HepG2 (cell line): ENCODE results near the gene CKS1B. TPM values are rescaled to one million over a fixed set of nuclear protein-coding genes. Genes with fewer than 3 reads are reported as not detected.

Experiments
- CBFB ChIP-seq: sonication (generic); formaldehyde crosslinking; IDR thresholded peaks from 2 replicates; pipeline ENCODE4 v1.4.0; 2020; ENCODE audit warnings: missing genetic modification reagents
- MXD4 ChIP-seq: IDR thresholded peaks from 2 replicates; pipeline ENCODE4 v1.6.1; 2016; ENCODE audit warnings: mild to moderate bottlenecking, missing biosample characterization, missing genetic modification reagents
- RELA ChIP-seq: sonication (generic); formaldehyde crosslinking; IDR thresholded peaks from 2 replicates; pipeline ENCODE4 v1.4.0; 2020; ENCODE audit warnings: missing genetic modification reagents
- ZFX ChIP-seq: sonication (generic); formaldehyde crosslinking; IDR thresholded peaks from 2 replicates; pipeline ENCODE4 v1.4.0; 2020; ENCODE audit warnings: mild to moderate bottlenecking, low read depth, missing genetic modification reagents, moderate library complexity
- ZFYVE20 ChIP-seq: sonication (generic); formaldehyde crosslinking; IDR thresholded peaks from 2 replicates; pipeline ENCODE4 v1.8.0; 2023; ENCODE audit warnings: low read depth, mild to moderate bottlenecking, moderate library complexity, missing genetic modification reagents, borderline replicate concordance
- ZNF121 ChIP-seq: sonication (generic); formaldehyde crosslinking; IDR thresholded peaks from 2 replicates; pipeline ENCODE4 v1.5.0; 2020; ENCODE audit warnings: mild to moderate bottlenecking, missing genetic modification reagents
- ZNF547 ChIP-seq: sonication (generic); formaldehyde crosslinking; IDR thresholded peaks from 2 replicates; pipeline ENCODE4 v1.5.1; 2020; ENCODE audit warnings: mild to moderate bottlenecking, missing genetic modification reagents
- ZNF552 ChIP-seq: sonication (generic); formaldehyde crosslinking; IDR thresholded peaks from 2 replicates; pipeline ENCODE4 v1.9.0; 2022; ENCODE audit warnings: missing genetic modification reagents, mild to moderate bottlenecking, borderline replicate concordance
- ZNF570 ChIP-seq: sonication (generic); formaldehyde crosslinking; IDR thresholded peaks from 2 replicates; pipeline ENCODE4 v1.4.0; 2020; ENCODE audit warnings: mild to moderate bottlenecking, missing genetic modification reagents, borderline replicate concordance
- ZNF747 ChIP-seq: sonication (generic); formaldehyde crosslinking; IDR thresholded peaks from 2 replicates; pipeline ENCODE4 v1.8.1; 2023; ENCODE audit warnings: missing genetic modification reagents, mild to moderate bottlenecking, borderline replicate concordance
- ZNF766 ChIP-seq: sonication (generic); formaldehyde crosslinking; IDR thresholded peaks from 2 replicates; pipeline ENCODE4 v1.5.0; 2020; ENCODE audit warnings: missing genetic modification reagents, borderline replicate concordance
- ZNF768 ChIP-seq: sonication (generic); formaldehyde crosslinking; IDR thresholded peaks from 2 replicates; pipeline ENCODE4 v1.4.0; 2020; ENCODE audit warnings: missing genetic modification reagents
- ZNF879 ChIP-seq: sonication (generic); formaldehyde crosslinking; IDR thresholded peaks from 2 replicates; pipeline ENCODE4 v1.8.1; 2023; ENCODE audit warnings: missing genetic modification reagents
- polyA plus RNA-seq, 8 experiments: library from polyadenylated mRNA; depleted of rRNA in 3 of 8; stranded (reverse) in 7 of 8; unstranded in 1 of 8; fragments of >200 nt; fragmentation: Illumina TruSeq in 4 of 8; extraction: Trizol in 4 of 8; gene quantifications; 2 replicates each; pipeline versions ENCODE4 v1.2.1 to v1.2.3, GENCODE V29; 2011 to 2016; ENCODE audit warnings: low read depth in 4 of 8, missing spikeins in 1 of 8, mixed read lengths in 1 of 8; ENCODE audit not compliant: insufficient read depth in 1 of 8
- total RNA-seq, 5 experiments: library from RNA; depleted of rRNA; stranded (reverse); fragments of >200 nt; fragmentation: Illumina TruSeq; extraction: Trizol; gene quantifications; 2 replicates each; pipeline ENCODE4 v1.2.3, GENCODE V29; 2016; ENCODE audit warnings: low read depth in 1 of 5
- TF ChIP-seq, protein P1 (sequence below): sonication (generic); formaldehyde crosslinking; IDR thresholded peaks from 2 replicates; pipeline ENCODE4 v1.9.0; 2022; ENCODE audit warnings: missing genetic modification reagents, mild to moderate bottlenecking, borderline replicate concordance
- TF ChIP-seq, protein P2 (sequence below): sonication (generic); formaldehyde crosslinking; IDR thresholded peaks from 2 replicates; pipeline ENCODE4; 2020; ENCODE audit warnings: missing genetic modification reagents, mild to moderate bottlenecking, borderline replicate concordance
- TF ChIP-seq, protein P3 (sequence below): sonication (generic); formaldehyde crosslinking; IDR thresholded peaks from 2 replicates; pipeline ENCODE4 v1.4.0; 2020; ENCODE audit warnings: mild to moderate bottlenecking, missing genetic modification reagents
- TF ChIP-seq, protein P4 (sequence below): sonication (generic); formaldehyde crosslinking; conservative IDR thresholded peaks from 2 replicates; pipeline ENCODE4 v1.8.0; 2022; ENCODE audit warnings: low read depth, missing genetic modification reagents
- TF ChIP-seq, protein P5 (sequence below): sonication (generic); formaldehyde crosslinking; IDR thresholded peaks from 2 replicates; pipeline ENCODE4 v1.4.0; 2020; ENCODE audit warnings: missing genetic modification reagents

The CKS1B gene
- total and polyA plus RNA-seq, 2 of the 13 experiments (the other 11 are each of a cell fraction or from before 2014, with no cell fraction given): 217 to 222 TPM

DNA sequence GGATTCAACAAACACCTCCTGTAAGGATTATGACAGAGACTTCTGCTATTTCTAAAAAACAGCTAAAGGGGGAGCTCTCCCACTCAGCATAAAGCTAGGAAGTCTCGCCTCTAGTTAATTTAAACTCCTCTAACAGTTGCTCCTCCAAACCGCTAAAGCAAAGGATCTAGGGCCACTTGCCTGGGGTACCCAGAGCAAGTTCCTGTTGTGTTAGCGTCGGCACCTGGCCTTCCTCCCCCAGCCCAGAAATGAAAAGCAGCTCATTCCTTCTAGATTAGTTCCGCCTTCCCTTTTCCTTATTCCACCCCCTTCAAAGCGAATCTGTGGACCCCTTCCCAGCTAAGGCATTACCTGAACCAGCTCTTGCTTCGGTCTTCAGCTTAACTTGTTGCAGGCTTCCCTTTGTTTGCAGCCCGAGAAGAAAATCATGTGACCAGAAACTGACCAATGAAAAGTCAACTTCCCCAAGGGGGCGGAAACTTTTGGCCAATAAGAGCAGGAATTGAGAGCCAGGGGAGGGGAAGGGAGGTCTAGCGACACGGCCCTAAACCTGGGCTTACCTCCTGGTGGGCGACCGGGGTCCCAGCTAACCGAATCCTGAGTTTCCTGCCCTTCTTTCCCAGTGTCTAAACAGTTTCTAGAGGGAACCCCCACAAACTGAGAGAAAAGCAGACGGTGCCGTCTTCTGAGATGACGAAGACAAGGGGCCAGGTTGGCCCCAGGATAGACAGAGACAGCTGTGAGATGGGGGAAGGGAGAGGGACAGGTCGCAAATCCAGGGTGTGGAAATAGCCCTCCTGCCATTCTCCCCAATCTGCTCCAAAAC is 18.6 kb upstream of the CKS1B start, which contains the start of gene PBXIP1 (continued):
- TF ChIP-seq, protein P1, sequence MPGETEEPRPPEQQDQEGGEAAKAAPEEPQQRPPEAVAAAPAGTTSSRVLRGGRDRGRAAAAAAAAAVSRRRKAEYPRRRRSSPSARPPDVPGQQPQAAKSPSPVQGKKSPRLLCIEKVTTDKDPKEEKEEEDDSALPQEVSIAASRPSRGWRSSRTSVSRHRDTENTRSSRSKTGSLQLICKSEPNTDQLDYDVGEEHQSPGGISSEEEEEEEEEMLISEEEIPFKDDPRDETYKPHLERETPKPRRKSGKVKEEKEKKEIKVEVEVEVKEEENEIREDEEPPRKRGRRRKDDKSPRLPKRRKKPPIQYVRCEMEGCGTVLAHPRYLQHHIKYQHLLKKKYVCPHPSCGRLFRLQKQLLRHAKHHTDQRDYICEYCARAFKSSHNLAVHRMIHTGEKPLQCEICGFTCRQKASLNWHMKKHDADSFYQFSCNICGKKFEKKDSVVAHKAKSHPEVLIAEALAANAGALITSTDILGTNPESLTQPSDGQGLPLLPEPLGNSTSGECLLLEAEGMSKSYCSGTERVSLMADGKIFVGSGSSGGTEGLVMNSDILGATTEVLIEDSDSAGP (CRISPR knock-in tag): peak; percentile 68; the same call in 1 of the 2 replicates
- TF ChIP-seq RELA (CRISPR knock-in tag): no peak
- TF ChIP-seq, protein P2, sequence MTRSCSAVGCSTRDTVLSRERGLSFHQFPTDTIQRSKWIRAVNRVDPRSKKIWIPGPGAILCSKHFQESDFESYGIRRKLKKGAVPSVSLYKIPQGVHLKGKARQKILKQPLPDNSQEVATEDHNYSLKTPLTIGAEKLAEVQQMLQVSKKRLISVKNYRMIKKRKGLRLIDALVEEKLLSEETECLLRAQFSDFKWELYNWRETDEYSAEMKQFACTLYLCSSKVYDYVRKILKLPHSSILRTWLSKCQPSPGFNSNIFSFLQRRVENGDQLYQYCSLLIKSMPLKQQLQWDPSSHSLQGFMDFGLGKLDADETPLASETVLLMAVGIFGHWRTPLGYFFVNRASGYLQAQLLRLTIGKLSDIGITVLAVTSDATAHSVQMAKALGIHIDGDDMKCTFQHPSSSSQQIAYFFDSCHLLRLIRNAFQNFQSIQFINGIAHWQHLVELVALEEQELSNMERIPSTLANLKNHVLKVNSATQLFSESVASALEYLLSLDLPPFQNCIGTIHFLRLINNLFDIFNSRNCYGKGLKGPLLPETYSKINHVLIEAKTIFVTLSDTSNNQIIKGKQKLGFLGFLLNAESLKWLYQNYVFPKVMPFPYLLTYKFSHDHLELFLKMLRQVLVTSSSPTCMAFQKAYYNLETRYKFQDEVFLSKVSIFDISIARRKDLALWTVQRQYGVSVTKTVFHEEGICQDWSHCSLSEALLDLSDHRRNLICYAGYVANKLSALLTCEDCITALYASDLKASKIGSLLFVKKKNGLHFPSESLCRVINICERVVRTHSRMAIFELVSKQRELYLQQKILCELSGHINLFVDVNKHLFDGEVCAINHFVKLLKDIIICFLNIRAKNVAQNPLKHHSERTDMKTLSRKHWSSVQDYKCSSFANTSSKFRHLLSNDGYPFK (CRISPR knock-in tag): no peak; the same call in 1 of the 2 replicates
- TF ChIP-seq ZFYVE20 (CRISPR knock-in tag): no peak
- TF ChIP-seq MXD4 (CRISPR knock-in tag): no peak
- TF ChIP-seq, protein P3, sequence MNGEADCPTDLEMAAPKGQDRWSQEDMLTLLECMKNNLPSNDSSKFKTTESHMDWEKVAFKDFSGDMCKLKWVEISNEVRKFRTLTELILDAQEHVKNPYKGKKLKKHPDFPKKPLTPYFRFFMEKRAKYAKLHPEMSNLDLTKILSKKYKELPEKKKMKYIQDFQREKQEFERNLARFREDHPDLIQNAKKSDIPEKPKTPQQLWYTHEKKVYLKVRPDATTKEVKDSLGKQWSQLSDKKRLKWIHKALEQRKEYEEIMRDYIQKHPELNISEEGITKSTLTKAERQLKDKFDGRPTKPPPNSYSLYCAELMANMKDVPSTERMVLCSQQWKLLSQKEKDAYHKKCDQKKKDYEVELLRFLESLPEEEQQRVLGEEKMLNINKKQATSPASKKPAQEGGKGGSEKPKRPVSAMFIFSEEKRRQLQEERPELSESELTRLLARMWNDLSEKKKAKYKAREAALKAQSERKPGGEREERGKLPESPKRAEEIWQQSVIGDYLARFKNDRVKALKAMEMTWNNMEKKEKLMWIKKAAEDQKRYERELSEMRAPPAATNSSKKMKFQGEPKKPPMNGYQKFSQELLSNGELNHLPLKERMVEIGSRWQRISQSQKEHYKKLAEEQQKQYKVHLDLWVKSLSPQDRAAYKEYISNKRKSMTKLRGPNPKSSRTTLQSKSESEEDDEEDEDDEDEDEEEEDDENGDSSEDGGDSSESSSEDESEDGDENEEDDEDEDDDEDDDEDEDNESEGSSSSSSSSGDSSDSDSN (CRISPR knock-in tag): 0 out of 2 replicates have a peak, but pooled peaks have one; percentile 33
- TF ChIP-seq CBFB (CRISPR knock-in tag): 0 out of 2 replicates have a peak, but pooled peaks have one; percentile 34
- TF ChIP-seq ZNF879: no peak
- TF ChIP-seq, protein P4, sequence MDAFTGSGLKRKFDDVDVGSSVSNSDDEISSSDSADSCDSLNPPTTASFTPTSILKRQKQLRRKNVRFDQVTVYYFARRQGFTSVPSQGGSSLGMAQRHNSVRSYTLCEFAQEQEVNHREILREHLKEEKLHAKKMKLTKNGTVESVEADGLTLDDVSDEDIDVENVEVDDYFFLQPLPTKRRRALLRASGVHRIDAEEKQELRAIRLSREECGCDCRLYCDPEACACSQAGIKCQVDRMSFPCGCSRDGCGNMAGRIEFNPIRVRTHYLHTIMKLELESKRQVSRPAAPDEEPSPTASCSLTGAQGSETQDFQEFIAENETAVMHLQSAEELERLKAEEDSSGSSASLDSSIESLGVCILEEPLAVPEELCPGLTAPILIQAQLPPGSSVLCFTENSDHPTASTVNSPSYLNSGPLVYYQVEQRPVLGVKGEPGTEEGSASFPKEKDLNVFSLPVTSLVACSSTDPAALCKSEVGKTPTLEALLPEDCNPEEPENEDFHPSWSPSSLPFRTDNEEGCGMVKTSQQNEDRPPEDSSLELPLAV (CRISPR knock-in tag): no peak
- TF ChIP-seq, protein P5, sequence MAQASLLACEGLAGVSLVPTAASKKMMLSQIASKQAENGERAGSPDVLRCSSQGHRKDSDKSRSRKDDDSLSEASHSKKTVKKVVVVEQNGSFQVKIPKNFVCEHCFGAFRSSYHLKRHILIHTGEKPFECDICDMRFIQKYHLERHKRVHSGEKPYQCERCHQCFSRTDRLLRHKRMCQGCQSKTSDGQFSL (CRISPR knock-in tag): no peak
- TF ChIP-seq ZNF547 (CRISPR knock-in tag): no peak
- TF ChIP-seq ZNF552 (CRISPR knock-in tag): no peak
- TF ChIP-seq ZNF766 (CRISPR knock-in tag): no peak
- TF ChIP-seq ZNF768 (CRISPR knock-in tag): no peak
- no peak for TF ChIP-seq ZNF121 (CRISPR knock-in tag)
- TF ChIP-seq ZNF570: no peak
- TF ChIP-seq ZFX: peak; percentile 32; the same call in 1 of the 2 replicates
- TF ChIP-seq ZNF747 (CRISPR knock-in tag): no peak
